CD4-positive, alpha-beta T cell treated with Interleukin-2 at 100 ng/mL for 4 hours (primary cell): ENCODE results near the gene SPHK1.

Experiments used
- DNase-seq: peaks from one replicate; pipeline ENCODE4 v3.0.0-alpha.2; 2020; ENCODE audit warnings: low spot score

The SPHK1 gene

GRCh38 chr17:76407509-76407908 lies 23.1 kb downstream of the SPHK1 start:
- DNase-seq, result no peak

- DNase-seq, result peak; percentile 72
Observed at GRCh38 chr17:76408037-76408849, 23.8 kb downstream of the SPHK1 start.

GRCh38 chr17:76410328-76410965 lies 26.0 kb downstream of the SPHK1 start:
- DNase-seq, result no peak

- no peak for DNase-seq
Observed at GRCh38 chr17:76411247-76411646, 26.8 kb downstream of the SPHK1 start.

GRCh38 chr17:76414334-76415295 lies 30.2 kb downstream of the SPHK1 start:
- DNase-seq, result no peak

GRCh38 chr17:76415786-76416185 lies 31.4 kb downstream of the SPHK1 start:
- no peak for DNase-seq

- DNase-seq, result no peak
Observed at GRCh38 chr17:76416457-76416856, 32.0 kb downstream of the SPHK1 start.

- no peak for DNase-seq
Observed at GRCh38 chr17:76416899-76417298, 32.5 kb downstream of the SPHK1 start.

GRCh38 chr17:76417499-76418143 lies 33.2 kb downstream of the SPHK1 start:
- DNase-seq, result no peak

- DNase-seq, result no peak
Observed at GRCh38 chr17:76419576-76420260, 35.3 kb downstream of the SPHK1 start.

- DNase-seq, result no peak
Observed at GRCh38 chr17:76420356-76421043, 36.1 kb downstream of the SPHK1 start.

GRCh38 chr17:76421044-76421407 lies 36.6 kb downstream of the SPHK1 start:
- no peak for DNase-seq

- no peak for DNase-seq
Observed at GRCh38 chr17:76422406-76422805, 38.0 kb downstream of the SPHK1 start.

GRCh38 chr17:76422860-76423259 lies 38.5 kb downstream of the SPHK1 start:
- DNase-seq, result no peak

GRCh38 chr17:76426853-76427252 lies 42.4 kb downstream of the SPHK1 start:
- no peak for DNase-seq

GRCh38 chr17:76427501-76428231 lies 43.3 kb downstream of the SPHK1 start:
- no peak for DNase-seq

GRCh38 chr17:76428511-76428910 lies 44.1 kb downstream of the SPHK1 start:
- no peak for DNase-seq

GRCh38 chr17:76431509-76431908 lies 47.1 kb downstream of the SPHK1 start:
- DNase-seq, result no peak

- DNase-seq, result no peak
Observed at GRCh38 chr17:76432004-76432403, 47.6 kb downstream of the SPHK1 start.

GRCh38 chr17:76432712-76433336 lies 48.4 kb downstream of the SPHK1 start:
- no peak for DNase-seq
